A673 (cell line): Measurements from ENCODE around the gene GGTA1.

Experiments
- CTCF ChIP-seq: fragments of 300-800, 200-600 bp; sonication (generic); conservative IDR thresholded peaks from 2 replicates; pipeline ENCODE4 v1.5.1; 2017; ENCODE audit warnings: low read depth, mild to moderate bottlenecking, antibody characterized with exemption, low read length, moderate library complexity, mixed read lengths
- EZH2 ChIP-seq: fragments of 200-600 bp; sonication (generic); IDR thresholded peaks from 2 replicates; pipeline ENCODE4 v1.6.1; 2017; ENCODE audit warnings: borderline replicate concordance, low read depth, mild to moderate bottlenecking, mixed read lengths, antibody characterized with exemption, low read length; ENCODE audit not compliant: poor library complexity, severe bottlenecking

DNA sequence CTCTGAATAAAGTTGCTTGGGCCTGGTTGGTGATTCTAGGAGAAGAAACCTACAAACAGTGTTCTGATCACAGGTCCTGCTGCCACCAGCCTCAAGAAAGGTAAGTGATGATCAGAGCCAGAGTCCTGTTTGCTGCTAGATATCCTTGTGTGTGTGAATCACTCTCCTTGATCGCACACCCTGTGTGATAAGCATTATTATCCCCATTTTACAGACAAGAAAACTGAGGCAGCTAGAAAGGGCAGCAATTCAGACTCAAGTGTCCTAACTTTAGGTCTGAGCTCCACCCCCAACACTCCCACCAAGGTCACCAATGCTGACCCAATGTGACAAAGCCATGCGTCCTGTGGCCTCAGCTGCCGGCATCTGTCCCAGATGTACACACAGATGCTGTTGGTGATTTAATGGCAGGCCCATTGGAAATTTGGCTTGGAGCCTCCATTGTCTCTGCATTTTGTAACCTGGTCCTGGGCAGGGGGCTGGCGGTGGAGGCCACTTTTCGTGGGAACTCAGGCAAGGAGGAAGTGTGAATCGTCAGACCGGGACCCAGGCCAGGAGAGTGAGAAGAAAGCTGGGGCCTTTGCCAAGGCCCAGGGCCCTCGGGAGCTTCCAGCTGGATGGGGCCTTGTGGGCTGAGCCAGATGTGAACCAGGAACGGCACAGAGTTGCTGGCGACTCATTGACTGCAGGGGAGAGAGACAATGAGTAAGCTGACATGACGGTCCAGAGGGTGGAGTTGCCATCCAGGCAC is 29.8 kb upstream of the GGTA1 start:
- no peak for TF ChIP-seq CTCF
- TF ChIP-seq EZH2, result no peak
